Lung (tissue), 12 donors: ENCODE measurements around the gene KCNMA1. TPM values are rescaled to one million over a fixed set of nuclear protein-coding genes. Genes with fewer than 3 reads are reported as not detected.

Experiments
- ATAC-seq: fragments of 200-7000 bp; cut with Tn5 transposase; one replicate; pipeline ENCODE4 v1.9.1; 2020; ENCODE audit warnings: moderate number of reproducible peaks; ENCODE audit not compliant: insufficient read depth, low FRiP score
- DNase-seq, 3 donors: peaks; one replicate each; pipeline ENCODE4 v3.0.0-alpha.2; 2013 to 2017
- H3K27ac ChIP-seq, 2 donors: one replicate each; pipeline ENCODE4 v1.5.1; 2013; ENCODE audit warnings: mild to moderate bottlenecking in 2 of 2, moderate library complexity in 2 of 2, control low read depth in 1 of 2, inconsistent platforms in 1 of 2, low read depth in 1 of 2, low read length in 1 of 2
- H3K27me3 ChIP-seq, 3 donors: one replicate each; pipeline ENCODE4 v1.5.1; 2013; ENCODE audit warnings: low read length in 2 of 3; ENCODE audit not compliant: control insufficient read depth in 3 of 3, insufficient read depth in 3 of 3
- H3K36me3 ChIP-seq, 4 donors: one replicate each; pipeline ENCODE4 v1.5.1; 2013; ENCODE audit warnings: low read length in 4 of 4, mild to moderate bottlenecking in 1 of 4, moderate library complexity in 1 of 4; ENCODE audit not compliant: control insufficient read depth in 4 of 4, insufficient read depth in 4 of 4
- H3K4me1 ChIP-seq, 5 donors: one replicate each; pipeline ENCODE4 v1.5.1; 2013; ENCODE audit warnings: low read length in 5 of 5, mild to moderate bottlenecking in 2 of 5, moderate library complexity in 1 of 5; ENCODE audit not compliant: control insufficient read depth in 5 of 5, insufficient read depth in 5 of 5
- H3K4me3 ChIP-seq: one replicate; pipeline ENCODE4 v1.5.1; 2013; ENCODE audit warnings: mild to moderate bottlenecking, control low read depth, moderate library complexity
- H3K9ac ChIP-seq, 2 donors: one replicate each; pipeline ENCODE4 v1.5.1; 2013; ENCODE audit warnings: low read length in 2 of 2, control low read depth in 1 of 2; ENCODE audit not compliant: insufficient read depth in 1 of 2
- H3K9me3 ChIP-seq, 4 donors: one replicate each; pipeline ENCODE4 v1.5.1; 2013; ENCODE audit warnings: low read length in 3 of 4, mild to moderate bottlenecking in 1 of 4, moderate library complexity in 1 of 4; ENCODE audit not compliant: control insufficient read depth in 4 of 4, insufficient read depth in 3 of 4
- WGBS, 2 donors: extraction: QIAGEN DNeasy Blood & Tissue Kit; methylation state at CpG; one replicate each; pipeline ENCODE4 v1.1.7; 2013; 5-methylcytosine and 5-hydroxymethylcytosine counted together
- polyA plus RNA-seq, 2 donors: library from polyadenylated mRNA; stranded (reverse); fragments of 200-250 nt; gene quantifications; one replicate each; pipeline ENCODE4 v1.2.1, GENCODE V29; 2013
- total RNA-seq, 2 donors: library from RNA; depleted of rRNA in 1 of 2; stranded (reverse); fragments of >200 nt in 1 of 2; gene quantifications; one replicate each; pipeline ENCODE4 v1.2.1, GENCODE V29; 2014 to 2021
- TF ChIP-seq, protein P1 (sequence below): IDR thresholded peaks from 2 replicates; pipeline ENCODE4 v1.5.1; 2012; ENCODE audit warnings: mild to moderate bottlenecking; ENCODE audit errors: control extremely low read depth, extremely low read depth
- donor health status: control.
- donor health status: control.
- donor health status: Bipolar disorder and iron deficiency.
- donor health status: healthy.
- donor health status: DM: yes; HTN: yes; CAD: no.

KCNMA1 gene
- total and polyA plus RNA-seq, 4 donors = 3.8 to 13.0 (median 5.5) TPM

GRCh38 chr10:77548671-77549070 is 88.9 kb downstream of the KCNMA1 start:
- Histone ChIP-seq H3K27me3 (no peaks in the 10 kb centered on the region), H3K4me1 (peaks cover 0 to 3% (median 0%) of the 10 kb centered on the region in 5 donors), H3K9me3 (peaks cover 0 to 2% (median 0%) of the 10 kb centered on the region in 4 donors), H3K4me3 (no peak overlapping the region), H3K36me3 (no peaks in the 10 kb centered on the region), H3K27ac (no peak overlapping the region), H3K9ac (no peak overlapping the region)
- TF ChIP-seq, protein P1, sequence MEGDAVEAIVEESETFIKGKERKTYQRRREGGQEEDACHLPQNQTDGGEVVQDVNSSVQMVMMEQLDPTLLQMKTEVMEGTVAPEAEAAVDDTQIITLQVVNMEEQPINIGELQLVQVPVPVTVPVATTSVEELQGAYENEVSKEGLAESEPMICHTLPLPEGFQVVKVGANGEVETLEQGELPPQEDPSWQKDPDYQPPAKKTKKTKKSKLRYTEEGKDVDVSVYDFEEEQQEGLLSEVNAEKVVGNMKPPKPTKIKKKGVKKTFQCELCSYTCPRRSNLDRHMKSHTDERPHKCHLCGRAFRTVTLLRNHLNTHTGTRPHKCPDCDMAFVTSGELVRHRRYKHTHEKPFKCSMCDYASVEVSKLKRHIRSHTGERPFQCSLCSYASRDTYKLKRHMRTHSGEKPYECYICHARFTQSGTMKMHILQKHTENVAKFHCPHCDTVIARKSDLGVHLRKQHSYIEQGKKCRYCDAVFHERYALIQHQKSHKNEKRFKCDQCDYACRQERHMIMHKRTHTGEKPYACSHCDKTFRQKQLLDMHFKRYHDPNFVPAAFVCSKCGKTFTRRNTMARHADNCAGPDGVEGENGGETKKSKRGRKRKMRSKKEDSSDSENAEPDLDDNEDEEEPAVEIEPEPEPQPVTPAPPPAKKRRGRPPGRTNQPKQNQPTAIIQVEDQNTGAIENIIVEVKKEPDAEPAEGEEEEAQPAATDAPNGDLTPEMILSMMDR = no peak
- WGBS, 2 donors = 91 to 92% methylated on average over 1 of the region's 1 CpG
- ATAC-seq (no peak), DNase-seq (no peak)

- no peaks in the 10 kb centered on the region for H3K4me1 ChIP-seq
- H3K9ac ChIP-seq = no peak overlapping the region
- peaks cover 0 to 2% (median 0%) of the 10 kb centered on the region in 4 donors for H3K9me3 ChIP-seq
- no peak for ATAC-seq
- no peak overlapping the region for H3K4me3 ChIP-seq
- no peaks in the 10 kb centered on the region for H3K36me3 ChIP-seq
- H3K27ac ChIP-seq = no peak overlapping the region
- TF ChIP-seq, protein P1 = no peak
- no peak for DNase-seq
- H3K27me3 ChIP-seq = no peaks in the 10 kb centered on the region
- 80 to 95% methylated on average over 3 of the region's 3 CpGs for WGBS, 2 donors
Observed at GRCh38 chr10:77548157-77548556, 89.5 kb downstream of the KCNMA1 start.

- H3K36me3 ChIP-seq = no peaks in the 10 kb centered on the region
- no peaks in the 10 kb centered on the region for H3K4me1 ChIP-seq
- no peak overlapping the region for H3K9ac ChIP-seq
- DNase-seq (no peak), ATAC-seq (no peak)
- TF ChIP-seq, protein P1 = no peak
- H3K4me3 ChIP-seq = no peak overlapping the region
- no peak overlapping the region for H3K27ac ChIP-seq
- no peaks in the 10 kb centered on the region for H3K27me3 ChIP-seq
- WGBS, 2 donors = 84 to 93% methylated on average over 5 of the region's 5 CpGs
- H3K9me3 ChIP-seq = peaks cover 0 to 2% (median 0%) of the 10 kb centered on the region in 4 donors
Observed at GRCh38 chr10:77547307-77548050, 90.1 kb downstream of the KCNMA1 start.
